H1 (cell line): ENCODE data around the gene OR4K13. TPM values are rescaled to one million over a fixed set of nuclear protein-coding genes. Genes with fewer than 3 reads are reported as not detected.

Experiments
- CTCF ChIA-PET: fragments of 300-600 bp; sonication (Branson Sonifier 250); formaldehyde crosslinking; loops from one replicate; lab custom pipeline; 2021; ENCODE audit not compliant: partially characterized antibody; lab: Charles Lee
- POLR2A ChIA-PET: fragments of 300-600 bp; sonication (Branson Sonifier 250); formaldehyde crosslinking; loops from one replicate; lab custom pipeline; 2021; ENCODE audit warnings: inconsistent platforms; ENCODE audit not compliant: partially characterized antibody; lab: Charles Lee
- DNase-seq, 2 experiments: peaks; one replicate each; pipeline versions ENCODE4 v3.0.0 to v3.0.0-alpha.2; 2010 to 2022; ENCODE audit warnings: low spot score in 2 of 2, low read depth in 1 of 2, mixed read lengths in 1 of 2
- FAIRE-seq: peaks from 2 replicates; lab custom pipeline; 2011; peaks lifted over from hg19 to GRCh38; lab: Jason Lieb, UNC
- H2AFZ ChIP-seq: 2 replicates; pipeline ENCODE4 v1.8.1; 2012; ENCODE audit warnings: low read length, inconsistent platforms
- H2AK5ac ChIP-seq: 2 replicates; pipeline ENCODE4 v1.6.1; 2013; ENCODE audit warnings: low read depth, low read length
- H2BK120ac ChIP-seq: replicated peaks from 2 replicates; pipeline ENCODE3; 2013; ENCODE audit warnings: low read depth, low read length, inconsistent platforms
- H2BK12ac ChIP-seq: 2 replicates; pipeline ENCODE4 v1.6.1; 2013; ENCODE audit warnings: low read depth, low read length
- H2BK15ac ChIP-seq: 2 replicates; pipeline ENCODE4 v1.6.1; 2013; ENCODE audit warnings: low read length
- H2BK20ac ChIP-seq: 2 replicates; pipeline ENCODE4 v1.6.1; 2013; ENCODE audit warnings: low read length
- H2BK5ac ChIP-seq: 2 replicates; pipeline ENCODE4 v1.6.1; 2013; ENCODE audit warnings: low read depth, low read length
- H3K14ac ChIP-seq: 2 replicates; pipeline ENCODE4 v1.6.1; 2013; ENCODE audit warnings: inconsistent platforms; ENCODE audit not compliant: insufficient read length
- H3K18ac ChIP-seq: 2 replicates; pipeline ENCODE4 v1.6.1; 2013; ENCODE audit warnings: low read length; ENCODE audit errors: extremely low read depth
- H3K23ac ChIP-seq: 2 replicates; pipeline ENCODE4 v1.6.1; 2013; ENCODE audit warnings: inconsistent platforms; ENCODE audit not compliant: insufficient read length
- H3K23me2 ChIP-seq: 2 replicates; pipeline ENCODE4 v1.6.1; 2013; ENCODE audit warnings: low read depth, low read length
- H3K27ac ChIP-seq: 2 replicates; pipeline ENCODE4 v1.6.1; 2011; ENCODE audit warnings: low read depth, low read length, inconsistent platforms
- H3K27me3 ChIP-seq, 4 experiments: replicated peaks in 1 of 4; 1 replicate in 1 of 4; 2 replicates in 3 of 4; pipeline versions ENCODE4 v1.6.1 to v1.8.1; 2011 to 2013; ENCODE audit warnings: low read length in 3 of 4, mild to moderate bottlenecking in 3 of 4, inconsistent platforms in 2 of 4, mixed read lengths in 2 of 4, moderate library complexity in 1 of 4; ENCODE audit not compliant: control insufficient read depth in 3 of 4, insufficient read depth in 3 of 4; ENCODE audit errors: extremely low read depth in 1 of 4
- H3K36me3 ChIP-seq, 4 experiments: 2 replicates each; pipeline versions ENCODE4 v1.6.1 to v1.8.1; 2011 to 2013; ENCODE audit warnings: mild to moderate bottlenecking in 4 of 4, low read length in 3 of 4, moderate library complexity in 2 of 4, control low read depth in 1 of 4, inconsistent platforms in 1 of 4; ENCODE audit not compliant: insufficient read depth in 4 of 4, control insufficient read depth in 2 of 4
- H3K4ac ChIP-seq: replicated peaks from 2 replicates; pipeline ENCODE3; 2013; ENCODE audit warnings: low read length, low read depth, mixed read lengths, inconsistent platforms; ENCODE audit not compliant: insufficient read length
- H3K4me1 ChIP-seq, 4 experiments: replicated peaks in 1 of 4; 1 replicate in 1 of 4; 2 replicates in 3 of 4; pipeline versions ENCODE4 v1.6.1 to v1.8.1; 2011 to 2013; ENCODE audit warnings: low read length in 3 of 4, inconsistent platforms in 2 of 4, mixed read lengths in 1 of 4; ENCODE audit not compliant: insufficient read depth in 4 of 4, control insufficient read depth in 3 of 4
- H3K4me2 ChIP-seq, 2 experiments: 2 replicates each; pipeline versions ENCODE4 v1.6.1 to v1.8.1; 2011 to 2013; ENCODE audit warnings: low read depth in 2 of 2, low read length in 2 of 2, control low read depth in 1 of 2, inconsistent platforms in 1 of 2, mild to moderate bottlenecking in 1 of 2; ENCODE audit not compliant: insufficient read depth in 1 of 2
- H3K4me3 ChIP-seq, 4 experiments: fragments of 200-600, 300-600 bp in 1 of 4; sonication (generic), shearing (Covaris generic), sonication (Bioruptor Twin) in 1 of 4; 2 replicates each; pipeline versions ENCODE4 v1.5.1 to v1.8.1; 2011 to 2016; ENCODE audit warnings: low read length in 4 of 4, low read depth in 3 of 4, control low read depth in 2 of 4, inconsistent platforms in 2 of 4, mild to moderate bottlenecking in 2 of 4, mixed read lengths in 1 of 4, moderate library complexity in 1 of 4; ENCODE audit not compliant: insufficient read depth in 2 of 4; ENCODE audit errors: extremely low read depth in 1 of 4
- H3K56ac ChIP-seq: replicated peaks from 2 replicates; pipeline ENCODE3; 2013; ENCODE audit warnings: low read depth, mild to moderate bottlenecking, mixed read lengths, low read length, inconsistent platforms; ENCODE audit not compliant: insufficient read length
- H3K79me1 ChIP-seq: 2 replicates; pipeline ENCODE4 v1.6.1; 2013; ENCODE audit warnings: low read depth, low read length, control low read depth
- H3K79me2 ChIP-seq, 2 experiments: 2 replicates each; pipeline versions ENCODE4 v1.6.1 to v1.8.1; 2012 to 2013; ENCODE audit warnings: low read length in 2 of 2, mild to moderate bottlenecking in 2 of 2, inconsistent platforms in 1 of 2; ENCODE audit not compliant: insufficient read depth in 2 of 2, control insufficient read depth in 1 of 2
- H3K9ac ChIP-seq, 4 experiments: replicated peaks in 1 of 4; 1 replicate in 1 of 4; 2 replicates in 3 of 4; pipeline versions ENCODE4 v1.6.1 to v1.8.1; 2011 to 2013; ENCODE audit warnings: low read depth in 3 of 4, low read length in 3 of 4, control low read depth in 2 of 4, mild to moderate bottlenecking in 2 of 4, moderate library complexity in 2 of 4, inconsistent platforms in 1 of 4; ENCODE audit errors: extremely low read depth in 1 of 4
- H3K9me3 ChIP-seq, 2 experiments: 2 replicates each; pipeline versions ENCODE4 v1.6.1 to v1.8.1; 2012 to 2013; ENCODE audit warnings: mild to moderate bottlenecking in 2 of 2, moderate library complexity in 2 of 2, control low read depth in 1 of 2, inconsistent platforms in 1 of 2, low read depth in 1 of 2, low read length in 1 of 2, mixed read lengths in 1 of 2; ENCODE audit not compliant: insufficient read depth in 2 of 2
- H4K20me1 ChIP-seq, 2 experiments: replicated peaks in 1 of 2; 2 replicates each; pipeline versions ENCODE3 to v1.8.1; 2011 to 2013; ENCODE audit warnings: inconsistent platforms in 2 of 2, low read length in 2 of 2, mild to moderate bottlenecking in 1 of 2; ENCODE audit not compliant: insufficient read depth in 2 of 2, control insufficient read depth in 1 of 2
- H4K5ac ChIP-seq: 2 replicates; pipeline ENCODE4 v1.6.1; 2013; ENCODE audit warnings: low read length, low read depth, mixed read lengths, inconsistent platforms; ENCODE audit not compliant: insufficient read length
- H4K8ac ChIP-seq: 2 replicates; pipeline ENCODE4 v1.8.0; 2013; ENCODE audit warnings: mild to moderate bottlenecking, moderate library complexity, low read length, inconsistent platforms; ENCODE audit not compliant: insufficient read depth; ENCODE audit errors: extremely low read depth
- H4K91ac ChIP-seq: replicated peaks from 2 replicates; pipeline ENCODE3; 2013; ENCODE audit warnings: low read length, mixed read lengths, inconsistent platforms; ENCODE audit not compliant: insufficient read length
- WGBS, 2 experiments: shearing (Covaris generic) in 1 of 2; methylation state at CpG; one replicate each; pipeline versions ENCODE4 v1.1.6 to v1.1.7; 2013 to 2015; ENCODE audit warnings: low lambda C conversion rate in 2 of 2, mixed read lengths in 2 of 2, inconsistent platforms in 1 of 2, low coverage in 1 of 2, missing lambda C conversion rate in 1 of 2; ENCODE audit not compliant: insufficient replicate concordance in 2 of 2, insufficient coverage in 1 of 2, insufficient read length in 1 of 2; ENCODE audit errors: extremely low coverage in 1 of 2, missing lambda C conversion rate in 1 of 2; 5-methylcytosine and 5-hydroxymethylcytosine counted together
- polyA plus RNA-seq, 7 experiments: library from polyadenylated mRNA; depleted of rRNA in 3 of 7; stranded (reverse) in 5 of 7; unstranded in 2 of 7; fragments of >200 nt in 5 of 7; fragments of 200-250 nt in 2 of 7; gene quantifications; 1 replicate in 5 of 7; 2 replicates in 1 of 7; 4 replicates in 1 of 7; pipeline versions ENCODE4 v1.2.1 to v1.2.3, GENCODE V29; 2011 to 2013; ENCODE audit warnings: missing spikeins in 2 of 7, mixed read lengths in 2 of 7
- total RNA-seq: library from RNA; stranded (reverse); fragmentation: NEBNext Ultra II Directional; extraction: Animal tissue kit (Norgen Biotek cat#: 25700); gene quantifications from 2 replicates; pipeline ENCODE4 v1.2.1, GENCODE V29; 2021
- TF ChIP-seq, protein P1 (sequence below): fragments of 300-600 bp; sonication (generic); IDR thresholded peaks from 2 replicates; pipeline ENCODE4 v1.7.1; 2012; ENCODE audit warnings: low read length, moderate library complexity, mild to moderate bottlenecking, inconsistent platforms; ENCODE audit not compliant: insufficient replicate concordance

OR4K13 gene
- total and polyA plus RNA-seq, 2 of the 8 experiments (the other 6 are each of a cell fraction or from before 2014, with no cell fraction given), result not detected

DNA sequence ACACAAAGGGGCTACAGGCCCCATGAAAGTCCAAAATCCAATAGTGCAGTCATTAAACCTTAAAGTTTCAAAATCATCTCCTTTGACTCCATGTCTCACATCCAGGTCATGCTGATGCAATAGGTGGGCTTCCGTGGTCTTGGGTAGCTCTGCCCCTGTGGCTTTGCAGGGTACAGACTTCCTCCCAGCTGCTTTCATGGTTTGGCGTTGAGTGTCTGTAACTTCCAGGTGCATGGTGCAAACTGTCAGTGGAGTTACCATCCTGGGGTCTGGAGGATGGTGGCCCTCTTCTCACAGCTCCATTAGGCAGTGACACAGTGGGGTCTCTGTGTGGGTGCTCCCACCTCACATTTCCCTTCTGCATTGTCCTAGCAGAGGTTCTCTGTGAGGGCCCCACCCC is 42.4 kb downstream of the OR4K13 start:
- H2AK5ac ChIP-seq, result no peak overlapping the region
- no peak overlapping the region for H3K56ac ChIP-seq
- H4K5ac ChIP-seq, result no peak overlapping the region
- no peak overlapping the region for H3K4me2 ChIP-seq
- H3K14ac ChIP-seq, result no peak overlapping the region
- H3K9ac ChIP-seq, result no peak overlapping the region
- H2BK20ac ChIP-seq, result no peak overlapping the region
- no peaks in the 10 kb centered on the region for H3K4me1 ChIP-seq
- H3K27ac ChIP-seq, result no peak overlapping the region
- ChIA-PET CTCF (no interaction called here), POLR2A (no interaction called here)
- no peak overlapping the region for H2BK5ac ChIP-seq
- no peak overlapping the region for H3K4ac ChIP-seq
- no peaks in the 10 kb centered on the region for H3K27me3 ChIP-seq
- no peaks in the 10 kb centered on the region for H3K79me2 ChIP-seq
- DNase-seq (no peak), FAIRE-seq (no peak)
- no peak overlapping the region for H2BK120ac ChIP-seq
- H4K20me1 ChIP-seq, result no peaks in the 10 kb centered on the region
- H3K23ac ChIP-seq, result no peak overlapping the region
- no peak overlapping the region for H4K91ac ChIP-seq
- no peak overlapping the region for H2BK12ac ChIP-seq
- H3K36me3 ChIP-seq, result no peaks in the 10 kb centered on the region
- H4K8ac ChIP-seq, result no peak overlapping the region
- H2AFZ ChIP-seq, result no peak overlapping the region
- no peaks in the 10 kb centered on the region for H3K23me2 ChIP-seq
- no peak overlapping the region for H2BK15ac ChIP-seq
- H3K4me3 ChIP-seq, result no peak overlapping the region
- peaks cover 46 to 56% of the 10 kb centered on the region in 2 experiments for H3K9me3 ChIP-seq
- WGBS, 2 experiments, result 45% methylated on average over 2 of the region's 2 CpGs; no CpG with 5 or more reads in 1 of the 2 experiments
- H3K79me1 ChIP-seq, result no peaks in the 10 kb centered on the region
- no peak overlapping the region for H3K18ac ChIP-seq
- TF ChIP-seq, protein P1, sequence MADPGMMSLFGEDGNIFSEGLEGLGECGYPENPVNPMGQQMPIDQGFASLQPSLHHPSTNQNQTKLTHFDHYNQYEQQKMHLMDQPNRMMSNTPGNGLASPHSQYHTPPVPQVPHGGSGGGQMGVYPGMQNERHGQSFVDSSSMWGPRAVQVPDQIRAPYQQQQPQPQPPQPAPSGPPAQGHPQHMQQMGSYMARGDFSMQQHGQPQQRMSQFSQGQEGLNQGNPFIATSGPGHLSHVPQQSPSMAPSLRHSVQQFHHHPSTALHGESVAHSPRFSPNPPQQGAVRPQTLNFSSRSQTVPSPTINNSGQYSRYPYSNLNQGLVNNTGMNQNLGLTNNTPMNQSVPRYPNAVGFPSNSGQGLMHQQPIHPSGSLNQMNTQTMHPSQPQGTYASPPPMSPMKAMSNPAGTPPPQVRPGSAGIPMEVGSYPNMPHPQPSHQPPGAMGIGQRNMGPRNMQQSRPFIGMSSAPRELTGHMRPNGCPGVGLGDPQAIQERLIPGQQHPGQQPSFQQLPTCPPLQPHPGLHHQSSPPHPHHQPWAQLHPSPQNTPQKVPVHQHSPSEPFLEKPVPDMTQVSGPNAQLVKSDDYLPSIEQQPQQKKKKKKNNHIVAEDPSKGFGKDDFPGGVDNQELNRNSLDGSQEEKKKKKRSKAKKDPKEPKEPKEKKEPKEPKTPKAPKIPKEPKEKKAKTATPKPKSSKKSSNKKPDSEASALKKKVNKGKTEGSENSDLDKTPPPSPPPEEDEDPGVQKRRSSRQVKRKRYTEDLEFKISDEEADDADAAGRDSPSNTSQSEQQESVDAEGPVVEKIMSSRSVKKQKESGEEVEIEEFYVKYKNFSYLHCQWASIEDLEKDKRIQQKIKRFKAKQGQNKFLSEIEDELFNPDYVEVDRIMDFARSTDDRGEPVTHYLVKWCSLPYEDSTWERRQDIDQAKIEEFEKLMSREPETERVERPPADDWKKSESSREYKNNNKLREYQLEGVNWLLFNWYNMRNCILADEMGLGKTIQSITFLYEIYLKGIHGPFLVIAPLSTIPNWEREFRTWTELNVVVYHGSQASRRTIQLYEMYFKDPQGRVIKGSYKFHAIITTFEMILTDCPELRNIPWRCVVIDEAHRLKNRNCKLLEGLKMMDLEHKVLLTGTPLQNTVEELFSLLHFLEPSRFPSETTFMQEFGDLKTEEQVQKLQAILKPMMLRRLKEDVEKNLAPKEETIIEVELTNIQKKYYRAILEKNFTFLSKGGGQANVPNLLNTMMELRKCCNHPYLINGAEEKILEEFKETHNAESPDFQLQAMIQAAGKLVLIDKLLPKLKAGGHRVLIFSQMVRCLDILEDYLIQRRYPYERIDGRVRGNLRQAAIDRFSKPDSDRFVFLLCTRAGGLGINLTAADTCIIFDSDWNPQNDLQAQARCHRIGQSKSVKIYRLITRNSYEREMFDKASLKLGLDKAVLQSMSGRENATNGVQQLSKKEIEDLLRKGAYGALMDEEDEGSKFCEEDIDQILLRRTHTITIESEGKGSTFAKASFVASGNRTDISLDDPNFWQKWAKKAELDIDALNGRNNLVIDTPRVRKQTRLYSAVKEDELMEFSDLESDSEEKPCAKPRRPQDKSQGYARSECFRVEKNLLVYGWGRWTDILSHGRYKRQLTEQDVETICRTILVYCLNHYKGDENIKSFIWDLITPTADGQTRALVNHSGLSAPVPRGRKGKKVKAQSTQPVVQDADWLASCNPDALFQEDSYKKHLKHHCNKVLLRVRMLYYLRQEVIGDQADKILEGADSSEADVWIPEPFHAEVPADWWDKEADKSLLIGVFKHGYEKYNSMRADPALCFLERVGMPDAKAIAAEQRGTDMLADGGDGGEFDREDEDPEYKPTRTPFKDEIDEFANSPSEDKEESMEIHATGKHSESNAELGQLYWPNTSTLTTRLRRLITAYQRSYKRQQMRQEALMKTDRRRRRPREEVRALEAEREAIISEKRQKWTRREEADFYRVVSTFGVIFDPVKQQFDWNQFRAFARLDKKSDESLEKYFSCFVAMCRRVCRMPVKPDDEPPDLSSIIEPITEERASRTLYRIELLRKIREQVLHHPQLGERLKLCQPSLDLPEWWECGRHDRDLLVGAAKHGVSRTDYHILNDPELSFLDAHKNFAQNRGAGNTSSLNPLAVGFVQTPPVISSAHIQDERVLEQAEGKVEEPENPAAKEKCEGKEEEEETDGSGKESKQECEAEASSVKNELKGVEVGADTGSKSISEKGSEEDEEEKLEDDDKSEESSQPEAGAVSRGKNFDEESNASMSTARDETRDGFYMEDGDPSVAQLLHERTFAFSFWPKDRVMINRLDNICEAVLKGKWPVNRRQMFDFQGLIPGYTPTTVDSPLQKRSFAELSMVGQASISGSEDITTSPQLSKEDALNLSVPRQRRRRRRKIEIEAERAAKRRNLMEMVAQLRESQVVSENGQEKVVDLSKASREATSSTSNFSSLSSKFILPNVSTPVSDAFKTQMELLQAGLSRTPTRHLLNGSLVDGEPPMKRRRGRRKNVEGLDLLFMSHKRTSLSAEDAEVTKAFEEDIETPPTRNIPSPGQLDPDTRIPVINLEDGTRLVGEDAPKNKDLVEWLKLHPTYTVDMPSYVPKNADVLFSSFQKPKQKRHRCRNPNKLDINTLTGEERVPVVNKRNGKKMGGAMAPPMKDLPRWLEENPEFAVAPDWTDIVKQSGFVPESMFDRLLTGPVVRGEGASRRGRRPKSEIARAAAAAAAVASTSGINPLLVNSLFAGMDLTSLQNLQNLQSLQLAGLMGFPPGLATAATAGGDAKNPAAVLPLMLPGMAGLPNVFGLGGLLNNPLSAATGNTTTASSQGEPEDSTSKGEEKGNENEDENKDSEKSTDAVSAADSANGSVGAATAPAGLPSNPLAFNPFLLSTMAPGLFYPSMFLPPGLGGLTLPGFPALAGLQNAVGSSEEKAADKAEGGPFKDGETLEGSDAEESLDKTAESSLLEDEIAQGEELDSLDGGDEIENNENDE, result no peak
